Non-pigmented ciliary epithelial cell (primary cell): ENCODE data around the gene PNPLA3.

Experiments
- DNase-seq: peaks from one replicate; pipeline ENCODE4 v3.0.0-alpha.2; 2010; ENCODE audit warnings: low read depth

Gene PNPLA3

GRCh38 chr22:43923631-43924464 lies at the start of gene PNPLA3:
PNPLA3 (plus strand) TSS chr22:43923805; CDS start chr22:43923912, 107 bp downstream.
- peak; percentile 54 for DNase-seq

- DNase-seq, result no peak
Observed at GRCh38 chr22:43876866-43877509, 46.6 kb upstream of the PNPLA3 start.

- DNase-seq, result no peak
Observed at GRCh38 chr22:43878079-43878795, 45.4 kb upstream of the PNPLA3 start.

- DNase-seq, result no peak
Observed at GRCh38 chr22:43878831-43879550, 44.6 kb upstream of the PNPLA3 start.

GRCh38 chr22:43879901-43880540 lies 43.6 kb upstream of the PNPLA3 start:
- DNase-seq, result no peak

- no peak for DNase-seq
Observed at GRCh38 chr22:43880541-43880991, 43.0 kb upstream of the PNPLA3 start.

GRCh38 chr22:43881091-43882061 lies 42.2 kb upstream of the PNPLA3 start:
- no peak for DNase-seq

- no peak for DNase-seq
Observed at GRCh38 chr22:43882122-43882767, 41.4 kb upstream of the PNPLA3 start.

- DNase-seq, result peak; percentile 24
Observed at GRCh38 chr22:43883012-43883661, 40.5 kb upstream of the PNPLA3 start.

GRCh38 chr22:43883719-43884415 lies 39.7 kb upstream of the PNPLA3 start:
- DNase-seq, result no peak

- no peak for DNase-seq
Observed at GRCh38 chr22:43884600-43885318, 38.8 kb upstream of the PNPLA3 start.

- no peak for DNase-seq
Observed at GRCh38 chr22:43885319-43885671, 38.3 kb upstream of the PNPLA3 start.

GRCh38 chr22:43885786-43886185 lies 37.8 kb upstream of the PNPLA3 start:
- DNase-seq, result no peak

GRCh38 chr22:43886231-43886630 lies 37.4 kb upstream of the PNPLA3 start:
- no peak for DNase-seq

GRCh38 chr22:43887391-43887790 lies 36.2 kb upstream of the PNPLA3 start:
- no peak for DNase-seq

GRCh38 chr22:43888740-43889139 lies 34.9 kb upstream of the PNPLA3 start:
- DNase-seq, result no peak

GRCh38 chr22:43889201-43889859 lies 34.3 kb upstream of the PNPLA3 start:
- DNase-seq, result no peak

- DNase-seq, result no peak
Observed at GRCh38 chr22:43889860-43890253, 33.7 kb upstream of the PNPLA3 start.
